Spleen (tissue), 11 donors: Measurements from ENCODE around the gene GATAD2A. TPM values are rescaled to one million over a fixed set of nuclear protein-coding genes. Genes with fewer than 3 reads are reported as not detected.

Experiments
- DNase-seq: peaks from one replicate; pipeline ENCODE4 v3.0.0-alpha.2; 2020
- H3K27ac ChIP-seq, 8 donors: fragments of 200-600 bp; sonication (generic) in 7 of 8; 1 replicate in 4 of 8; 2 replicates in 4 of 8; pipeline versions ENCODE4 v1.5.0 to v1.8.0; 2016 to 2021; ENCODE audit warnings: inconsistent platforms in 4 of 8, mild to moderate bottlenecking in 4 of 8, moderate library complexity in 1 of 8
- H3K27me3 ChIP-seq, 7 donors: fragments of 200-600 bp; sonication (generic) in 6 of 7; replicated peaks in 1 of 7; 1 replicate in 4 of 7; 2 replicates in 3 of 7; pipeline versions ENCODE4 v1.5.0 to v1.8.0; 2016 to 2021; ENCODE audit warnings: inconsistent platforms in 3 of 7, mild to moderate bottlenecking in 1 of 7
- H3K36me3 ChIP-seq, 6 donors: fragments of 200-600 bp; sonication (generic) in 5 of 6; 1 replicate in 4 of 6; 2 replicates in 2 of 6; pipeline versions ENCODE4 v1.5.0 to v1.8.0; 2016 to 2021; ENCODE audit warnings: inconsistent platforms in 2 of 6
- H3K4me1 ChIP-seq, 6 donors: fragments of 200-600 bp; sonication (generic) in 5 of 6; 1 replicate in 3 of 6; 2 replicates in 3 of 6; pipeline versions ENCODE4 v1.5.0 to v1.8.0; 2016 to 2021; ENCODE audit warnings: inconsistent platforms in 3 of 6
- H3K4me3 ChIP-seq, 8 donors: fragments of 200-600 bp; sonication (generic) in 7 of 8; 1 replicate in 4 of 8; 2 replicates in 4 of 8; pipeline versions ENCODE4 v1.5.0 to v1.8.0; 2016 to 2021; ENCODE audit warnings: inconsistent platforms in 4 of 8, mild to moderate bottlenecking in 4 of 8, moderate library complexity in 2 of 8
- H3K9me3 ChIP-seq, 8 donors: fragments of 200-600 bp; sonication (generic) in 7 of 8; 1 replicate in 4 of 8; 2 replicates in 4 of 8; pipeline versions ENCODE4 v1.5.0 to v1.8.0; 2016 to 2021; ENCODE audit warnings: inconsistent platforms in 4 of 8
- CTCF ChIP-seq, 11 experiments: fragments of 200-600 bp in 7 of 11; fragments of 450-650 bp in 4 of 11; sonication (generic) in 4 of 11; IDR thresholded peaks in 8 of 11; conservative IDR thresholded peaks in 3 of 11; 1 replicate in 7 of 11; 2 replicates in 4 of 11; pipeline versions ENCODE4 v1.4.0 to v1.8.0; 2016 to 2021; ENCODE audit warnings: antibody characterized with exemption in 11 of 11, inconsistent platforms in 4 of 11, mild to moderate bottlenecking in 1 of 11
- POLR2A ChIP-seq, 3 donors: fragments of 450-650 bp; IDR thresholded peaks; one replicate each; pipeline ENCODE4 v1.5.1; 2017; ENCODE audit warnings: antibody characterized with exemption in 3 of 3, mild to moderate bottlenecking in 1 of 3
- POLR2AphosphoS5 ChIP-seq, 3 donors: sonication (generic); formaldehyde crosslinking; IDR thresholded peaks; one replicate each; pipeline ENCODE4 v1.5.1; 2017; ENCODE audit warnings: antibody characterized with exemption in 3 of 3
- WGBS, 5 donors: extraction: QIAGEN DNeasy Blood & Tissue Kit in 3 of 5; methylation state at CpG; one replicate each; pipeline versions ENCODE4 v1.1.5 to v1.1.7; 2013 to 2018; 5-methylcytosine and 5-hydroxymethylcytosine counted together
- intact Hi-C: fragments of 100-400 bp; cut with DNase I; formaldehyde crosslinking; loops from one replicate; pipeline ENCODE4 v1.15.0; 2023; ENCODE audit warnings: low total_unique reads
- polyA plus RNA-seq, 3 donors: library from polyadenylated mRNA; stranded (reverse); fragments of 200-250 nt; gene quantifications; one replicate each; pipeline ENCODE4 v1.2.1, GENCODE V29; 2013
- total RNA-seq, 7 donors: library from RNA; depleted of rRNA in 3 of 7; stranded (reverse); fragments of >200 nt in 3 of 7; fragmentation: NEBNext Ultra II Directional in 4 of 7; extraction: Animal tissue kit (Norgen Biotek cat#: 25700) in 4 of 7; gene quantifications; one replicate each; pipeline versions ENCODE4 v1.1.0 to v1.2.1, GENCODE V29; 2016 to 2021
- donor health status: healthy with polysubstance abuse.
- donor health status: DM: no; HTN: no; CAD: no; lungs with moderate emphysema.
- donor health status: DM: no; HTN: no; CAD: no.
- donor health status: Bipolar disorder and iron deficiency.
- donor health status: healthy.
- donor health status: DM: no; HTN: no; CAD: no.
- donor health status: DM: yes; HTN: yes; CAD: no.

Gene GATAD2A
- total and polyA plus RNA-seq, 10 donors, result 11.6 to 122 (median 66.8) TPM

- peak overlapping the region in 2 of 8 donors; percentile 41 to 48 for H3K27ac ChIP-seq
- peaks cover 0 to 95% (median 54%) of the 10 kb centered on the region in 7 donors for H3K27me3 ChIP-seq
- DNase-seq, result peak; percentile 87
- no peaks in the 10 kb centered on the region for H3K36me3 ChIP-seq
- intact Hi-C loops, result no loop called here
- peak overlapping the region in 7 of 8 donors; percentile 6 to 64 (median 26) for H3K4me3 ChIP-seq
- peaks cover 10 to 58% (median 35%) of the 10 kb centered on the region in 6 donors for H3K4me1 ChIP-seq
- peaks cover 0 to 7% (median 0%) of the 10 kb centered on the region in 8 donors for H3K9me3 ChIP-seq
- 4 to 7% (median 5%) methylated on average over 26 to 45 of the region's 45 CpGs for WGBS, 5 donors
- no peak for TF ChIP-seq CTCF (IDR thresholded peaks at IDR 0.05 in 8 of 11, conservative IDR thresholded peaks at IDR 0.05 in 3 of 11)
- TF ChIP-seq POLR2AphosphoS5 (IDR thresholded peaks at IDR 0.05), result no peak
- TF ChIP-seq POLR2A (IDR thresholded peaks at IDR 0.05), result no peak
These were observed 135.4 kb downstream of the GATAD2A start for GRCh38 chr19:19540715-19541515.

GRCh38 chr19:19541616-19542015 is 136.1 kb downstream of the GATAD2A start:
- Histone ChIP-seq H3K27ac (no peak overlapping the region), H3K9me3 (peaks cover 0 to 7% (median 0%) of the 10 kb centered on the region in 8 donors), H3K36me3 (no peaks in the 10 kb centered on the region), H3K4me3 (peak overlapping the region in 2 of 8 donors; percentile 31 to 64), H3K4me1 (peaks cover 10 to 58% (median 35%) of the 10 kb centered on the region in 6 donors), H3K27me3 (peaks cover 0 to 97% (median 55%) of the 10 kb centered on the region in 7 donors)
- DNase-seq, result no peak
- TF ChIP-seq POLR2A (IDR thresholded peaks at IDR 0.05), result no peak
- no peak for TF ChIP-seq CTCF (IDR thresholded peaks at IDR 0.05 in 8 of 11, conservative IDR thresholded peaks at IDR 0.05 in 3 of 11)
- TF ChIP-seq POLR2AphosphoS5 (IDR thresholded peaks at IDR 0.05), result no peak
- 79 to 94% (median 80%) methylated on average over 9 to 16 of the region's 16 CpGs for WGBS, 5 donors
- intact Hi-C loops, result no loop called here

GRCh38 chr19:19542507-19542906 is 137.0 kb downstream of the GATAD2A start:
- intact Hi-C loops, result no loop called here
- WGBS, 5 donors, result 46 to 72% (median 65%) methylated on average over 12 of the region's 12 CpGs

More at GRCh38 chr19:19542507-19542906, 137.0 kb downstream of the GATAD2A start:
- Histone ChIP-seq H3K36me3 (no peaks in the 10 kb centered on the region), H3K4me3 (no peak overlapping the region), H3K4me1 (peaks cover 10 to 53% (median 33%) of the 10 kb centered on the region in 6 donors), H3K27me3 (peaks cover 0 to 97% (median 55%) of the 10 kb centered on the region in 7 donors), H3K9me3 (peaks cover 0 to 7% (median 0%) of the 10 kb centered on the region in 8 donors), H3K27ac (peak overlapping the region in 3 of 8 donors; percentile 36 to 43 (median 36))
- no peak for DNase-seq
- TF ChIP-seq POLR2AphosphoS5 (IDR thresholded peaks at IDR 0.05), result no peak
- no peak for TF ChIP-seq POLR2A (IDR thresholded peaks at IDR 0.05)
- no peak for TF ChIP-seq CTCF (IDR thresholded peaks at IDR 0.05 in 8 of 11, conservative IDR thresholded peaks at IDR 0.05 in 3 of 11)
